GM18502 (cell line): ENCODE measurements around the gene LPCAT3.

Experiments
- ATAC-seq: cut with Tn5 transposase; IDR thresholded peaks from one replicate; pipeline ENCODE4 v1.9.1; 2021; ENCODE audit warnings: mild to moderate bottlenecking; ENCODE audit not compliant: unreplicated experiment, poor library complexity

Gene LPCAT3

DNA sequence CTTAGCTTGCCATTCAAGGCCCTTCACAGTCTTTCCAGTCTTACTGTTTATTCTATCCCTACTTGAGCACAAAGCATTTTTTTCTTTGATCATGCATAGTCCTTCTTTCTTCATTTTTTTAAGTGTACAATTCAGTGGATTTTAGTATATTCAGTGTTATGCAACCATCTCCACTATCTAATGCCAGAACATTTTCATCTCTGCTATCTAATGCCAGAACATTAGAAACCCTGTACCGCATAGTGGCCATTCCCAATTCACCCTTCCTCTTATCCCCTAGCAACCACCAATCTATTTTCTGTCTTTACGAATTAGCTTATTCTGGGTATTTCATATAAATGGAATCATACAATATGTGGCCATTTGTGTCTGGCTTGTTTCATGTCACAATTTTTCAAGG is 13.4 kb downstream of the LPCAT3 start:
- no peak for ATAC-seq

DNA sequence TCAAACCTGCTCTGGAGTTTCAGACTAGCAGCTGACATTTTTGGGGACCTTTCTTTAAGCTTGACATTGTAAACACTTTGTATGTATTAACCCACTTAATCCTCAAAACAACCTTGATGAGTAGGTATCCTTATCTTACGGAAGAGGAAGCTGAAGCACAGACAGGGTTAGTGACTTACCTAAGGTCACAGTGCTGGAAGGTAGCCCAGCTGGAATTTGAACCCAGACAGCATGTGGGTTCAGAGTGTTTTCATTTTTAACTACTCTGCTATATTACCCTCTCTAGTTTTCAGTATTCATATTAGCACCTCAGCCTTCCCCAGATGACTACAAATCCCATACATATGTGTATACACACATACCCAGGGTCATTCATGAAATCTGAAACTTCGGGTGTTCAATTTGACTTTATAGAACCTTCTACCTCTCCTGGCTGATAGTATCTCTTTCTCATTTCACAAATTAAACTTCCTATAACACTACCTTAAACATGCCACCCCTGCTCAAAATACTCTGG is 13.9 kb downstream of the LPCAT3 start:
- no peak for ATAC-seq

DNA sequence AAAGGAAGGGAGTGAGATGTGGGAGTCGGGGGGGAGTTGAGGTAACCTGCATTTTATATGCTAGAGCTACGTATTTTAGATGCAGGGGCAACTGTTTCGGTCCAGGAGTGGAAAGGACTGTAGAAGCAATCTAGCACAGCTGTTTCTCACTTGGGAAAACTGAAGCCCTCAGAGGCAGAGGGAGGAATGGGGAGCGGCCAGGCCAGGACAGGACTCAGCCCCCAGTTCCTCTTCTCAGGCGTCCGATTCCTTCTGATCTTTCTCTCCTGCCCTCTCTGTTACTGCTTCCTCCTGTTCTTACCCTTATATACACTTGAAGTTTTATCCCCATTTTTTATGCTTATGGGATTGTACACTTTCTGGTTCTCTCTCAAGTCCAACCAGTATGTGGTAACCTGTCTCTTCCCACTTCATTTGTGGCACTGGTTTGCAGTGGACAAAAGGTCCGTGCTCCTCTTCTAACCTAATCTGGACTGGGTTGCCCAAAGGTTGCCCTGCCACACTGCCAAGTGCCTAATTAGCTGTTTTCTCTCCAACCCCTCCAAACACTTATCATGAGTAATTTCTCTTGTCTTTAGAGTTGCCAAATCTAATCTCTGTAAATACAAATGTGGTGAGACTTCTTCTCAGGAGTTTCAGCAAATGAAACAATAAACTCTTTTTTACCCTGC is 16.2 kb downstream of the LPCAT3 start:
- no peak for ATAC-seq

DNA sequence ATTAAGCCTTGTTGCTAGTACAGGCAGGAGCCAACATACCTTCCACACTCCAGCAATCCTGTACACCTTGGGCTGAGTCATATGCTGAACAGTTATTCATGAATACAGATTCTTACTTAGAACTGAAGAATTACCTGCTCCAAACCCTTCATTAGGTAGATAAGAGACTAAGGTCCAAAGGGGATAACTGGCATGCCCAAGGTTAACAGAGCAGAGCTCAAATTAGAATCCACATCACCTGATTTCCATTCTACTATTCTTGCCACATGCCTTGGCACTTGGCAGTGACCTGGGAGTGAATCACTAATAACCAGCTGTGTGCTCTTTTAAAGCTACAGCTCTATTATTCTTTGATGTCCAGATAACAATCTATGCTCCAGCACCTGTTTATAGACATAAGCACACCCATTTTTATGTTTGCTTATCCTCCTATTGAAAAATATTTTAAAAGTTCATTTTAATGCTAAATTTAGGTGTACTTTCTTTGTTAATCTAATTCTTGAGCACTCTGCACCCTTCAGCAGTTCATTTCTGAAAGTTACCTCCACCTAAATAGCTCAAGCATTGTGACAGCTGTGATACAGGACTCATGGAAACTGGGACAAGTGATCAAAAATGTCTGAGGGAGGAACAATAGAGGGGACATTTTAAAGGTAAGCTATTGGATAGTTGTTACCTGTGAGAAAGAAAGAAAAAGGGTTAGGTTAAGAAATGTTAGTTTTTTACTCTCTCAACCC is 19.4 kb downstream of the LPCAT3 start:
- no peak for ATAC-seq

DNA sequence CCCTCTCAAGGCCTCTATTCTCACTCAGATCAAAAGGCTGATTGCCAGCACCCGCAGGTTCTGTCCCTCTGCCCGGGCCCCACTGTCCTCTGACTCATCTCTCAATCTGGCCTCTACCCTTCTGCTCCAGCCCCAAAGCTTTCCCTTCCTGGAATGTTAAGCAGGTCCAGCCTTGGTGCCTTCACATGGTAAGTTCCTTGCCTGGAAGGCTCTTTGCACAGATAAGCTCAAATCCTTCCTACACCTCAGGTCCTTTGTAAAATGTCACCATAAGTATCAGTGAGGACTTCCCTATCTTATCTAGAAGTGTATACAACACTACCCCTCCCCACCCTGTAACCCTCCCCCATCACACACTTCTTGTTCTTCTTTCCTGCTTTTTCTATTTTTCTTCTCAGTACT is 22.2 kb downstream of the LPCAT3 start:
- no peak for ATAC-seq

DNA sequence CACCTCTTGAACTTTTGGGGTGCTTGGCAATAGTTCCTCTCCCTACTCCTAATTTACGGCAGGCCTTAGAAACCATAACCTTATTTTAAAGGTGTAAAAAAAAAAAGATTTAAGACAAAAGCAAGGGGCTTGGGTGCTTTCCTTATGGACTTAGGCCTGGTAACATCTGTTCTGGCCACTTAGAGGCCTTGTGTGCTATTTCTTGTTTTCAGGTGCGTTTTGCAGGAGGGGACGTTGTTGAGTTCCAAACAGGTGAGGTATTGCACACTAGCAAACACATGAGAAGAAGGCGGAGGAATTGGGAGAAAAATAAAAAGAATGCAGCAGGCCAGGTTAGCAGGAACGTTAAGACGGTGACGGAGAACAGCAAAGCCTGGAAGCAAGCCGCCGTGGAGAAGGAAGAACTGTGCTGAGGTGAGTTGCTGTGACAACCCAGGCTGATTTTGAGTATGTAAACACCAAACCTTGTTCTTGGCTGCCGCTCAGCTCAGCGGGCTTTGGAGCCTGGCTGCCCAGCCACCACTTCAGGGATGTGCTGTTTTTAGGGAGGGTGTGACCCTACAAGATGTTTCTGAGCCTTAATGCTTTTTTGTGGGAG is 30.2 kb downstream of the LPCAT3 start:
- no peak for ATAC-seq

DNA sequence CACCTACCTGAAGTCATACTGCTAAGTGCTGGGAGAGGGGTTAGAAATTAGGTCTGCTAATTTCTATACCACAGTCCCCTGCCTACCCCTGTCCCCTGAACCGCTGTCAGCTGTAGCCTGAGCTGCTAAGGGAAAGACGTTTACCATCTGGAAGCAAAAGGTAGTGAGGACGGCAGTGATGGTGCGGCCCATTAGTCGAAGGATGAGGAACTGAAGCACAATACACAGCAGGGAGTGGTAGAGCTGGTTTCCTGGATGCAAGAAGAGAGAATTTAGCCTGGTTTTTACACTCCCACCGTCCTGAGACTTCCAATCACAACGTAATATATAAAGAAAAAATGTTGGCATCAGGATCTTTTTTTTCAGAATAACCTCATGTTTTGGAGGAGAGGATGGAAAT is 35.7 kb downstream of the LPCAT3 start:
- no peak for ATAC-seq

DNA sequence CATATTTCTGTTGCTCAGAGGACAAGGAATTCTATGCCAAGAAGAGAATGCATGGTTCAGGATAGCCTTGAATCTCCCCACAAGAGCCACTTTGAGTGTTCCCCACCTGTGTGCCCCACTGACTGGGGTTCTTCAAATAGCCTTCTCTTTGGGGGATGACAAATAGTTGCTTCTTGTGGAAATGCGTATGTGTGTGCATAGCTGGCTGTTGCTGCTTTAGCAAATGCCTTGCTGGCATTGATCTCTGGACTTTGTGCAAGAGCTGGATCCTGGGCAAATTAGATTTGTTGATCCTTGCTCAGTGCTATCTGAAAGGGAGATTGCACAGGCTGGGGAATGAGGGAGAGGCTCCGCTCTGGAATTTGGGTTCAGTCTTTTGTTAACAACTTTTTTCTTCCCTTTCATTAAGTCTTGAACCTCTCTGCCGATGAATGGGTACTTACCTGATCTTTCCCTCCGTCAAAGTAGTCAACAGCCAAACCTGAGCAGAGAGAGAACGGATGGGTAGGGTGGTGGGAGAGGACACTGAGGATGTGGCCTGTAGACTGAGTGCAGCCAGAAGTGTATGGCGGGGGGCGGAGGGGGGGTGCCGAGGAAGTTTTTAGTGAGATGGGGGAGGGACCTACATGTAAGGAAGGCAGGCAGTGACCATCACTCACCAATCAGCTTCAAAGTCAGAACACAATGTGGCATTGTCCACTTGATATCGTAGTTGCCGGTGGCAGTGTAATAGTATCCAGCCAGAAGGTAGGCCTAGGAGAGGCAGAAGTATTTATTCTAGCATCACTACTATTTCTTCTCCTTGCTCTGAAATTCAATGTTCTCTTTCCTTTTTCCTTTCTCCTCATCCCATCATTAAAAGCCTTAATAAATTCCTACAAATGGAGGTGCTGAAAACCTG is 36.9 kb downstream of the LPCAT3 start:
- no peak for ATAC-seq

DNA sequence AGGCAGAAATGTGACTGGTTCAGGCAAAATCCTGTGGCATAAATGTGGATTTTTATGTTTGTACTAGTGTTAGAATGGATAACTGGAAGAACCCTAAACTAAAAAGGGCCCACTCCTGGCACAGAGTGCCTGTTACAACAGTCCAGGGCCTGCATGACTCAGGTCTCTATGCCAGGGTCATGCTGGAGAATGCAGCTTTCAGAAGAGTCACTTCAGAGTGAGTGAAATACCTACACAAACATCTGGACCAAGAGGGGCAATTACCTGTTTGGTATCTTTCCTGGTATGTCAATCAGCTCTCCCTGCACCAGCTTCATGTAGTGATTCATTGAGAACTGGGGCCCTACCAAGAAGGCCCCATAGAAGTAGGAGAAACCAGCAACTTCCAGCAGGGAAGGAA is 37.5 kb downstream of the LPCAT3 start:
- no peak for ATAC-seq

DNA sequence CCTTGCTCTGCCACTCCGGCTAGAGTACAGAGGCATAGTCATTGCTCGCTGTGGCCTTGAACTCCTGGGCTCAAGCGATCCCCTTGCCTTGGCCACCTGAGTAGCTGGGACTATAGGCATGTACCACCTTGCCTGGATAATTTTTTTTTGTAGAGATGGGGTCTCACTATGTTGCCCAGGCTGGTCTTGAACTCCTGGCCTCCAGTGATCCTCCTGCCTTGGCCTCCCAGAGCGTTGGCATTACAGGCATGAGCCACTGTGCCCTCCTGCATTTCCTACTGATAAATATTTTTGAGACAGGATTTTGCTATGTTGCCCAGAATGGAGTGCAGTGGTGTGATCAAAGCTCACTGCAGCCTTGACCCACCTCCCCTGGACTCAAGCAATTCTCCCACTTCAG is 38.2 kb downstream of the LPCAT3 start:
- ATAC-seq = no peak

DNA sequence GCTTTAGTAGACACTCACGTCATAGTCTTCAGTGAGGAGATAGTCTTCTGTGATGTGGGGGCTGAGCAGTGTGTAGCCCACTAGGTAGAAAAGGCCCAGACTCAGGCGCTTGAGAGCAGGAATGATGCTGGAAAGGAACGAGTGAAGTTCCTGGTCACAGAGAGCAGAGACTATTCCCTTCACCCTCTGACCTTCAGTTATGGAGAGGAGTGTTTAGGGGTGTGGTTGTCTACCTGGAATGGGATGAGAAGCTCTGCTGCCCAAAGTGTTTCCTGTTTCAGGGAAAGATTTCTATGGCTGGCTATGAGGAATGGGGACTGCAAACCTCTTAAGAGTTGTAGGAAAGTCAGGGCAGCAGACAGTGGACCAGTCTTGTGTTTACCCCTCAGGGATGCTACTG is 38.8 kb downstream of the LPCAT3 start:
- ATAC-seq = no peak

DNA sequence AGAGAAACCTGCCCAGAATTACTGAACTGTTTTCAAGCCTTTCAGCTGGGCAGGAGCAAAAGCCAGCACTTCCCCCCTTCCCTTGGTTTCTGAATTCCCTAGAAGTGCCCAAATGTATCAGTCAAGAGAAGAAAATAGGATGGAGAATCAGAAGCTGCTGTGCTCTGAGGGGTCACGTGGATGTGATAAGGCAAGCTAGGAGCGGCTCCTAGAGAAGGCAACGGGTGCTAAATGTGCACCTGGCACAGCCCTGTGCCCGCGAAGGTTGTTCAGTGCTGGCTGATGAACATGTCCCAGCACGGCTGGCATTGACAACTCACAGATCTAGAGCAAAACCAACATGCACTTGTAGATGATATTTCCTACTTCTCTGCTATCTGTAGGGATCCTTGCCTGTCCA is 39.3 kb downstream of the LPCAT3 start:
- no peak for ATAC-seq

DNA sequence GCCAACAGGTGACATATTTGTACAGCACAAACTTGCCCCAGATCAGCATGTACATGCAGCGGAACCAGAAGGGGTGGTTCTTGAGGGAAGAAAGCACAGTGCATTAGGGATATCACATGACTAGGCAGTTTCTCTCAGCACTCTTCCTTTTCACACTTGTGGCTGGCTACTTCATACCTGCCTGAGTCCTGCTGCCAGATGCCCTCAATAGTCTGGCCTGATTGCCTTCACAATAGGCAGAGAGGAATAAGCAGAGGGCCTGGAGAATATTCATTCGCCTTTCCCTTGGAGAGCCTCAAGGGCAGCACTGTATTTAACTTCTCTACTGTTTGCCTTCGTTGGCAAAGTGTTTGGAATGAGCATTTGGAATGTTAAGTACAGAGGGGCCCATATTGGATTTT is 39.7 kb downstream of the LPCAT3 start:
- ATAC-seq = no peak

DNA sequence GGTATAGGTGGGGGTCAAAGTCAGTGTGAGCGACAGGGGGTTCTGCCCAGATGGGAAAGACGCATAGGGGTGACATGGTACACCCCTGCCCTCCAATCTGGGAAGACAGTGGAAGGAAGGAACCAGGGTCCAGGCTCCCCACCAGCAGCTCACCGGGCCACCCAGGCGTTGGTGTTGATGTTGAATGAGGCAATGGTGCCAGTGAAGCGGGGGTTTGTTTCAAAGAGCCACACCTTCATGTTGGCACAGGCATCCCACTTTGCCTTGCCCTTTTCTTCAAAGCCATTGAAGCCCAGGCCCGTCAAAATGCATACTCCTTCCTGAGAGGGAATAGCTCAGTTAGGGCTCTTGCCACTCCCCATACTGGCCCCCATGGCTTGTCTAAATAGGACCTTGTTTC is 40.1 kb downstream of the LPCAT3 start:
- ATAC-seq = no peak

DNA sequence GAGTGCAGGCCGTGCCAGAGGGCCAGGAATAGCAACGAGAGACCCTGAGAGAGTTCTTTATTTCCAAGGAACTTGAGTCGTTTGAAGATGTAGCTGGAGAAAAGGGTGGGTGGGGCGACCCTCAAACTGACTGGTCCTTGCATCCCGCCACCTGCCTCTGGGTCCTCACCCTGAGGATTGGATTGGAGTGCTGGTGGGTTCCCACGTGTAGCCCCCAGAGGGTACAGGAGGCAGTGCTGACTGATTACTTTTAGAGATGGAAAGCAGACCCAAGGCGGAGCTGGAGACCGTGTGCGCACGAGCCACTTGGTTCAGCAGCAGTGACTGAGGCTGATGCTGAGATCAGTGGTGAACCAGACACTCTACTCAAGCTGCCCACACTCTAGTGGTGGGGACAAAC is 40.6 kb downstream of the LPCAT3 start:
- ATAC-seq = no peak

DNA sequence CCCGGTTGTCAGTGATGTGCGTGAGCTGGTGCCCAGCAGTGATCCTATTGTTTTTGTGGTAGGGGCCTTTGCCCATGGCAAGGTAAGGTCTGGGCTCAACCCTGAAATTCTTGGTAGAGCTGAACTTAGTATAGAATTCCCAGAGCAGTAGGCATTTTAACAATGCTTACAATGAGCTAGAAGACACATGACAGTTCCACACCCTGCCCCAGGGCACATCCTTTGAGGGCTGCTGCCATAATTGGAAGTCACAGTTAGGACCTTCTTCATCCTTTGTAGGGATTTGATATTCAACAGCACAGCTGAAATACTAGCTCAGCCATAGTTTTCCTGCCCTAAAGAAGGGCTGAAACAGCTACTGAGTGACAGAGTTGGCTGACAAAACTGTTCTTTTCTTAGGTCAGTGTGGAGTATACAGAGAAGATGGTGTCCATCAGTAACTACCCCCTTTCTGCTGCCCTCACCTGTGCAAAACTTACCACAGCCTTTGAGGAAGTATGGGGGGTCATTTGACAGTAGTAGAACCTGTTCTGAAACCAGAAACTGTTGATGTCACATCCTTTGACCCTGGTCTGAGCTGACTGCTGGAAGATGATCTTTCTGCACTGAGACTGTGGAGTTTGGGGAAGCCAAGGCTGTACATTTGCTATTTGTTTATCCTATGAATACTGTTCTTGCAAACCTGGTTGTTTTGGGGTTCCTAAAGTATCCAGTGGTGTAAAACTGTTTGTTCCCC is 42.8 kb downstream of the LPCAT3 start:
- no peak for ATAC-seq

DNA sequence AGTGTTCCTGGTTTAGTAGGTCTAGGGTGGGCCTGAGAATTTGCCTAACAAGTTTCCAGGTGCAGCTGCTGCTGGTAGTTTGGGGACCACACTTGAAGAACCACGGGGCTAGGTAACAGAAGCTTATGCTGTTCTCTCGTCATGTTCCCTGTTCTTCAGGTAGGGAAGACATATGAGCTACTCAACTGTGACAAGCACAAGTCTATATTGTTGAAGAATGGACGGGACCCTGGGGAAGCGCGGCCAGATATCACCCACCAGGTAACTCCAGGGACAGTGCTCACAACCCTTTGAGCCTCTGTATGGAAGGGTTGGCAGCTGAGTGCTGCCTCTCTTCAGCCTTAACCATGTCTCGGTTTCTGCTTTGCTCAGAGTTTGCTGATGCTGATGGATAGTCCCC is 44.1 kb downstream of the LPCAT3 start:
- no peak for ATAC-seq

DNA sequence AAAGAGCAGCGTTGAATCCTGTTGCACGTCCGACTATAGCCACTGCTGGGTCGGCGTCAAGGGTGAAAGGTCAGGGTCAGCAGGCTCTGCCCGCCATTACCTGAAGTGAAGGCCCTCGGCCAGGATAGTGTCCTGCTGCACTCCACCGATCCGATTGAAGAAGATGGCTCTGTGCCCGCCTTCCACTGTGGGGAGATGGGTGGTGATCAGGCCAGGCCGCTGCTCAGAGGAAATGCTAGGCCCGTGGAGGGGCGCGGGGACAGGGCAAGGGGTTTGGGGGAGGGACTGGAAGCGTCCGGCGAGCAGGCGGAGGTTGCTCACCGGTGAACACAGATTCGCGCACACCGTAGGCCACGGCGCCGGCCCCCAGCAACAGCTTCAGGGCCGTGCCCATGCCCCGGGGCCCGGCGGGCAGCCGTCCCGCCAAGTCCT is 48.2 kb downstream of the LPCAT3 start:
- ATAC-seq = no peak

DNA sequence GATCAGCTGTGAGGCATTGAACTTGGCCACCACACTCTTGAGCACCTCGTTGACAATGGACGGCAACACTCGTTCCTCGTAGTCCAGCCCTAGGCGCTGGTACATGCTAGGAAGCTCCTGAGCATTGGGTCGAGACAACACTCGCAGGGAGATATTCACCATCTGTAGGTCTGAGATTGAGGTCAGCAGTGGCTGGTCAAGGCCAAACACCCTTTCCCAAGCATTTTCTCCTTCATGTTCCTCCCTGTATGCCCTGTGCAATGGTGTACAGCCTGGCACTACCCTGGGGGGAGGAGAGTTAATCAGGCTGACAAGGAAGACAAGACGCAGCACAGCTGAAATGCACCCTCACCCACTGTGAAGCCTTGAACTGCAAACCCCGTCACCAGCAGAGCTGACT is 49.9 kb downstream of the LPCAT3 start:
- ATAC-seq = no peak

DNA sequence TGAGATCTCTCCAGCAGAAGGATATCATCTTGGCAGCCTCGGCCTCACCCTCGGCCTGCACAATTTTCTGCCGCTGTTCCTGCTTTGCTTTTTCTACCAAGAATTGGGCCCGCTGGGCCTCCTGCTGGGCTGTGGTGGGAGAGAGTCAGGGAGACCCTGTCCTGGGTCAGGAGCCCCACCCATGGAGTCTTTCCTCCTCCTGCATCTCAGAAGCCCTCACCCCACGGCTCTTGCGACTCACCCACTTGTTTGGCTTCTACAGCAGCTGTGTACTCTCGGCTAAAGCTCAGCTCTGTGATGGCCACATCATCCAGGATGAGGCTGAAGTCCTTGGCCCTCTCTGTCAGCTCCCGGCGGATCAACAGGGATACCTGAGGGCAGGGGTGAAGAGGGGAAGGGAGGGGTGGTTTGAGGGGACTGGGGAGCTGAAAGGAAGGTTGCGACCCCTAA is 50.6 kb downstream of the LPCAT3 start:
- no peak for ATAC-seq
